Thyroid gland (tissue), 4 donors: Measurements from ENCODE around the gene OR52I1. TPM values are rescaled to one million over a fixed set of nuclear protein-coding genes. Genes with fewer than 3 reads are reported as not detected.

ENCODE experiments used
- DNase-seq, 2 donors: peaks; one replicate each; pipeline ENCODE4 v3.0.0-alpha.2; 2019
- H3K27ac ChIP-seq, 3 donors: fragments of 200-600 bp; sonication (generic); 1 replicate in 2 of 3; 2 replicates in 1 of 3; pipeline ENCODE4 v1.5.1; 2016 to 2019; ENCODE audit warnings: mild to moderate bottlenecking in 1 of 3, moderate library complexity in 1 of 3
- H3K27me3 ChIP-seq: fragments of 200-600 bp; sonication (generic); one replicate; pipeline ENCODE4 v1.5.1; 2019
- H3K36me3 ChIP-seq, 2 donors: fragments of 200-600 bp; sonication (generic); one replicate each; pipeline ENCODE4 v1.5.1; 2016 to 2019
- H3K4me1 ChIP-seq, 2 donors: fragments of 200-600 bp; sonication (generic); one replicate each; pipeline ENCODE4 v1.5.1; 2017 to 2019
- H3K4me3 ChIP-seq, 3 donors: fragments of 200-600 bp; sonication (generic); replicated peaks in 1 of 3; 1 replicate in 2 of 3; 2 replicates in 1 of 3; pipeline ENCODE4 v1.5.1; 2016; ENCODE audit warnings: mild to moderate bottlenecking in 1 of 3
- H3K9me3 ChIP-seq: fragments of 200-600 bp; sonication (generic); one replicate; pipeline ENCODE4 v1.5.1; 2017
- POLR2A ChIP-seq, 2 donors: fragments of 450-650 bp; IDR thresholded peaks; one replicate each; pipeline ENCODE4 v1.6.1; 2017; ENCODE audit warnings: antibody characterized with exemption in 2 of 2, mild to moderate bottlenecking in 2 of 2, moderate library complexity in 1 of 2
- WGBS, 2 donors: methylation state at CpG; one replicate each; pipeline ENCODE4 v1.1.5; 2017; 5-methylcytosine and 5-hydroxymethylcytosine counted together
- intact Hi-C: fragments of 100-400 bp; cut with DNase I; formaldehyde crosslinking; loops from one replicate; pipeline ENCODE4 v1.15.1; 2023
- total RNA-seq, 4 donors: library from RNA; depleted of rRNA; stranded (reverse); fragments of >200 nt; gene quantifications; one replicate each; pipeline ENCODE4 v1.2.3, GENCODE V29; 2016
- TF ChIP-seq, protein P1 (sequence below), 6 experiments: fragments of 200-600 bp in 3 of 6; fragments of 450-650 bp in 3 of 6; sonication (generic) in 3 of 6; IDR thresholded peaks; one replicate each; pipeline ENCODE4 v1.5.1; 2016 to 2019; ENCODE audit warnings: antibody characterized with exemption in 6 of 6, mild to moderate bottlenecking in 2 of 6, inconsistent platforms in 1 of 6, moderate library complexity in 1 of 6

The OR52I1 gene
- total RNA-seq, 4 donors from 2014 or later: not detected

DNA sequence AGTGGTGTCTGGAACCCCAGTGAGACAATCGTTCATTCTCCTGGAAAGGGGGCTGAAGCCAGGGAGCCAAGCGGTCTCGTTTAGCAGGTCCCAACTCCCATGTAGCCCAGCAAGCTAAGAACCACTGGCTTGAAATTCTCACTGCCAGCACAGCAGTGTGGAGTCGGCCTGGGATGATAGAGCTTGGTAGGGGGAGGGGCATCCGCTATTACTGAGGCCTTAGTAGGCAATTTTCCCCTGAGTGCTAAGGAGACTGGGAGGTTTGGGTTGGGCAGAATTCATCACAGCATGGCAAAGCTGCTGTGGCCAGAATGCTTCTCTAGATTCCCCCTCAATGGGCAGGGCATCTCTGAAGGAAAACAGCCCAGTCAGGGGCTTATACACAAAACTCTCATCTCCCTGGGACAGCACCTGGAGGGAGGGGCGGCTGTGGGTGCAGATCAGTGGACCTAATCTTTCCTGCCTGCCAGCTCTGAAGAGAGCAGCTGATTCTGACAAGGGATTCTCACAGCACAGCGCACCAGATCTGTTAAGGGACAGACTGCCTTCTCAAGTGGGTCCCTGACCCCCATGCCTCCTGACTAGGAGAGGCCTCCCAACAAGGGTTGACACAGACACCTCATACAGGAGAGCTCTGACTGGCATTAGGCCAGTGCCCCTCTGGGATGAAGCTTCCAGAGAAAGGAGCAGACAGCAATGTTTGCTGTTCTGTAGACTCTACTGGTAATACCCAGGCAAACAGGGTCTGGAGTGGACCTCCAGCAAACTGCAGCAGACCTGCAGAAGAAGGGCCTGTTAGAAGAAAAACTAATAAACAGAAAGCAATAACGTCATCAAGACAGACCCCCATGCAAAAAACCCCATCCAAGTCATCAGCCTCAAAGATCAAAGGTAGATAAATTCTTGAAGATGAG is 34.1 kb upstream of the OR52I1 start:
- intact Hi-C loops: no loop called here
- H3K27ac ChIP-seq: peak overlapping the region; percentile 64 to 86 (median 85)
- H3K9me3 ChIP-seq: no peaks in the 10 kb centered on the region
- H3K27me3 ChIP-seq: no peaks in the 10 kb centered on the region
- no peaks in the 10 kb centered on the region for H3K36me3 ChIP-seq
- no peak for TF ChIP-seq POLR2A (IDR thresholded peaks at IDR 0.05)
- TF ChIP-seq, protein P1, sequence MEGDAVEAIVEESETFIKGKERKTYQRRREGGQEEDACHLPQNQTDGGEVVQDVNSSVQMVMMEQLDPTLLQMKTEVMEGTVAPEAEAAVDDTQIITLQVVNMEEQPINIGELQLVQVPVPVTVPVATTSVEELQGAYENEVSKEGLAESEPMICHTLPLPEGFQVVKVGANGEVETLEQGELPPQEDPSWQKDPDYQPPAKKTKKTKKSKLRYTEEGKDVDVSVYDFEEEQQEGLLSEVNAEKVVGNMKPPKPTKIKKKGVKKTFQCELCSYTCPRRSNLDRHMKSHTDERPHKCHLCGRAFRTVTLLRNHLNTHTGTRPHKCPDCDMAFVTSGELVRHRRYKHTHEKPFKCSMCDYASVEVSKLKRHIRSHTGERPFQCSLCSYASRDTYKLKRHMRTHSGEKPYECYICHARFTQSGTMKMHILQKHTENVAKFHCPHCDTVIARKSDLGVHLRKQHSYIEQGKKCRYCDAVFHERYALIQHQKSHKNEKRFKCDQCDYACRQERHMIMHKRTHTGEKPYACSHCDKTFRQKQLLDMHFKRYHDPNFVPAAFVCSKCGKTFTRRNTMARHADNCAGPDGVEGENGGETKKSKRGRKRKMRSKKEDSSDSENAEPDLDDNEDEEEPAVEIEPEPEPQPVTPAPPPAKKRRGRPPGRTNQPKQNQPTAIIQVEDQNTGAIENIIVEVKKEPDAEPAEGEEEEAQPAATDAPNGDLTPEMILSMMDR (IDR thresholded peaks at IDR 0.05): no peak
- 35 to 68% methylated on average over 4 to 8 of the region's 8 CpGs for WGBS, 2 donors
- peak; percentile 79 to 80 for DNase-seq
- peaks cover 14 to 22% of the 10 kb centered on the region in 2 donors for H3K4me1 ChIP-seq
- H3K4me3 ChIP-seq: no peak overlapping the region

DNA sequence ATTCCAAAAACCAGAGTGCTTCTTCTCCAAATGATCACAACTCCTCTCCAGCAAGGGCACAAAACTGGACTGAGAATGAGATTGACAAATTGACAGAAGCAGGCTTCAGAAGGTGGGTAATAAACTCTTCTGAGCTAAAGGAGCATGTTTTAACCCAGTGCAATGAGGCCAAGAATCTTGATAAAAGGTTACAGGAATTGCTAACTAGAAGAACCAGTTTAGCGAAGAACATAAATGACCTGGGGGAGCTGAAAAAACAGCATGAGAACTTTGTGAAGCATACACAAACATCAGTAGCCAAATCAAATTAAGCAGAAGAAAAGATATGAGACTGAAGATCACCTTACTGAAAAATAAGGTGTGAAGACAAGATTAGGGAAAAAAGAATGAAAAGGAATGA is 33.4 kb upstream of the OR52I1 start:
- H3K4me3 ChIP-seq: no peak overlapping the region
- intact Hi-C loops: no loop called here
- H3K36me3 ChIP-seq: no peaks in the 10 kb centered on the region
- peak overlapping the region; percentile 64 to 86 (median 85) for H3K27ac ChIP-seq
- no peak for DNase-seq
- 31 to 34% methylated on average over 1 of the region's 1 CpG for WGBS, 2 donors
- TF ChIP-seq POLR2A (IDR thresholded peaks at IDR 0.05): no peak
- TF ChIP-seq, protein P1 (IDR thresholded peaks at IDR 0.05): no peak
- H3K4me1 ChIP-seq: peaks cover 14 to 22% of the 10 kb centered on the region in 2 donors
- no peaks in the 10 kb centered on the region for H3K9me3 ChIP-seq
- H3K27me3 ChIP-seq: no peaks in the 10 kb centered on the region

- no peak for DNase-seq
- H3K27me3 ChIP-seq: no peaks in the 10 kb centered on the region
- WGBS, 2 donors: 87 to 97% methylated on average over 3 of the region's 3 CpGs
- H3K27ac ChIP-seq: no peak overlapping the region
- intact Hi-C loops: no loop called here
- H3K9me3 ChIP-seq: no peaks in the 10 kb centered on the region
- no peak overlapping the region for H3K4me3 ChIP-seq
- peaks cover 0 to 5% of the 10 kb centered on the region in 2 donors for H3K4me1 ChIP-seq
- no peaks in the 10 kb centered on the region for H3K36me3 ChIP-seq
- no peak for TF ChIP-seq POLR2A (IDR thresholded peaks at IDR 0.05)
- TF ChIP-seq, protein P1 (IDR thresholded peaks at IDR 0.05): no peak
Observed at GRCh38 chr11:4565371-4565770, 28.5 kb upstream of the OR52I1 start.

- no peak for DNase-seq
- H3K4me1 ChIP-seq: no peaks in the 10 kb centered on the region
- WGBS, 2 donors: 93% methylated on average over 18 of the region's 18 CpGs
- H3K27me3 ChIP-seq: no peaks in the 10 kb centered on the region
- H3K9me3 ChIP-seq: no peaks in the 10 kb centered on the region
- no peak overlapping the region for H3K4me3 ChIP-seq
- no peak overlapping the region for H3K27ac ChIP-seq
- intact Hi-C loops: no loop called here
- no peak for TF ChIP-seq POLR2A (IDR thresholded peaks at IDR 0.05)
- TF ChIP-seq, protein P1 (IDR thresholded peaks at IDR 0.05): no peak
- H3K36me3 ChIP-seq: no peaks in the 10 kb centered on the region
Observed at GRCh38 chr11:4569075-4569474, 24.8 kb upstream of the OR52I1 start.

GRCh38 chr11:4576880-4577279 is 17.0 kb upstream of the OR52I1 start:
- H3K4me3 ChIP-seq: no peak overlapping the region
- H3K27ac ChIP-seq: no peak overlapping the region
- no peaks in the 10 kb centered on the region for H3K9me3 ChIP-seq
- intact Hi-C loops: no loop called here
- 73 to 90% methylated on average over 3 of the region's 3 CpGs for WGBS, 2 donors
- no peaks in the 10 kb centered on the region for H3K4me1 ChIP-seq
- H3K27me3 ChIP-seq: no peaks in the 10 kb centered on the region
- TF ChIP-seq, protein P1 (IDR thresholded peaks at IDR 0.05): no peak
- no peak for TF ChIP-seq POLR2A (IDR thresholded peaks at IDR 0.05)
- no peak for DNase-seq
- H3K36me3 ChIP-seq: no peaks in the 10 kb centered on the region
